Amygdala (tissue), 56 donors: ENCODE data around the gene PI4KB.
"Not testable (repeated sequence)": the region's sequence is repeated elsewhere in the genome, so short reads cannot be mapped to it uniquely, and the experiment has no call there.

Experiments used
- DNase-seq, 56 donors: peaks; one replicate each; lab custom pipeline; 2025; lab: John Stamatoyannopoulos, UW

The PI4KB gene

GRCh38 chr1:151327223-151327902 lies at the start of gene PI4KB:
Gene PI4KB (minus strand): TSS chr1:151327416. CDS start chr1:151316481, 10,935 bp downstream.
- peak; percentile 38 to 96 (median 85) for DNase-seq

GRCh38 chr1:151373196-151373595 lies 46.0 kb upstream of the PI4KB start:
- DNase-seq = no peak

- DNase-seq = peak in 47 of 56 donors; percentile 7 to 82 (median 49)
These were observed 45.1 kb upstream of the PI4KB start, which contains the start of gene SELENBP1 for GRCh38 chr1:151372058-151372934. Gene SELENBP1 (minus strand): TSS chr1:151372705. CDS start chr1:151372641, 64 bp downstream.

- DNase-seq = peak in 48 of 56 donors; percentile 7 to 72 (median 44)
These were observed 44.3 kb upstream of the PI4KB start for GRCh38 chr1:151371370-151372057.

- peak in 3 of 56 donors; percentile 3 to 14 (median 10) for DNase-seq
These were observed 43.1 kb upstream of the PI4KB start for GRCh38 chr1:151370211-151370911.

- DNase-seq = no peak
These were observed 42.4 kb upstream of the PI4KB start for GRCh38 chr1:151369621-151370048.

GRCh38 chr1:151369302-151369610 lies 42.0 kb upstream of the PI4KB start:
- DNase-seq = no peak

- no peak for DNase-seq
These were observed 41.4 kb upstream of the PI4KB start for GRCh38 chr1:151368393-151369301.

- peak in 3 of 56 donors; percentile 1 to 8 (median 1) for DNase-seq
These were observed 40.6 kb upstream of the PI4KB start for GRCh38 chr1:151367658-151368392.

GRCh38 chr1:151364996-151365395 lies 37.8 kb upstream of the PI4KB start:
- no peak for DNase-seq

- no peak for DNase-seq
These were observed 35.3 kb upstream of the PI4KB start for GRCh38 chr1:151362308-151363155.

GRCh38 chr1:151361883-151362282 lies 34.7 kb upstream of the PI4KB start:
- no peak for DNase-seq

- DNase-seq = no peak
These were observed 29.5 kb upstream of the PI4KB start for GRCh38 chr1:151356696-151357095.

GRCh38 chr1:151352021-151352718 lies 25.0 kb upstream of the PI4KB start:
- no peak for DNase-seq

GRCh38 chr1:151350323-151350722 lies 23.1 kb upstream of the PI4KB start:
- not testable (repeated sequence) for DNase-seq

- DNase-seq = no peak
These were observed 20.5 kb upstream of the PI4KB start for GRCh38 chr1:151347523-151348246.
